A549 (cell line): ENCODE results near the gene ADH5.

ENCODE experiments used
- HDAC2 ChIP-seq: fragments of 200-600 bp; sonication (generic); IDR thresholded peaks from 2 replicates; pipeline ENCODE4 v1.6.1; 2016
- RARB ChIP-seq: fragments of 250-450 bp; sonication (Bioruptor Pico); IDR thresholded peaks from 2 replicates; pipeline ENCODE4 v1.8.0; 2021; ENCODE audit warnings: mild to moderate bottlenecking, moderate library complexity
- TF ChIP-seq, protein P1 (sequence below): fragments of >200 bp; sonication (Bioruptor Twin); formaldehyde crosslinking; IDR thresholded peaks from 3 replicates; pipeline ENCODE4 v1.5.1; 2016
- TF ChIP-seq, protein P2 (sequence below): IDR thresholded peaks from 2 replicates; pipeline ENCODE4 v1.6.1; 2012; ENCODE audit warnings: low read depth, borderline replicate concordance
- TF ChIP-seq, protein P3 (sequence below): IDR thresholded peaks from 2 replicates; pipeline ENCODE4 v1.6.1; 2012

DNA sequence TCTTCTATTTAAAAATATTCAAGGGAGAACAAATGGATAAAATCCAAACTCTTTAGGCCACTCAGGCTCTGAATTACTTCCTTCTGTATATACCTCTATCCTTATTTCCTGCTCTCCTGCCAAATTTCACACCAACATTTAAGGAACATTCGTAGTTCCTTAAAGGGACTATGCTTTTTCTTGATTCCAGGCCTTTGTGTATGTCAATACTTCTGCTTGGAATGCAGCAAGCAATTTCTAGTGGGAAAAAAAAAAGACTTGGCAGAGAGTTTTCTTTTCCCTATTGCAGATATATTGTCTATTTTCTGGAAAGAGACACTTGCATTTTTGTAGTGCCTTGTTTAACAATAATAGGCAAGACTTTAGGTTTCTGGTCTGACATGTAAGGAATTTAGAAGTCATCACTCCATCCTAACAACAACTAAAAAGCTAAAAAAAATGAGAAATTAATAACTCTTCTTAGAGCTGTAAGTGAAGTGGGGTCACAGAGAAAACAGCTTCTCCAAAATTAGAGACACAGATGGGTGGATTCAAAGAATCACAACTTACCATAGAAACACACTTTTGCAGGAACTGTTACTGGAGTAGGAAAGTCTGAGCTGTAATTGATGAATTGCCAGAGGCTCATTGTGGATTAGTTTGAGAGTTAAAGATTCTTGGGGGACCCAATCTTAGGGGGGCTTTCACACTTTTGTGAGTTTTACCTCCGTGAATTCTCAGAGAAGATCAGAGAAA lies 2.1 kb upstream of the ADH5 start:
- TF ChIP-seq HDAC2 (no peak), RARB (no peak)
- TF ChIP-seq, protein P1, sequence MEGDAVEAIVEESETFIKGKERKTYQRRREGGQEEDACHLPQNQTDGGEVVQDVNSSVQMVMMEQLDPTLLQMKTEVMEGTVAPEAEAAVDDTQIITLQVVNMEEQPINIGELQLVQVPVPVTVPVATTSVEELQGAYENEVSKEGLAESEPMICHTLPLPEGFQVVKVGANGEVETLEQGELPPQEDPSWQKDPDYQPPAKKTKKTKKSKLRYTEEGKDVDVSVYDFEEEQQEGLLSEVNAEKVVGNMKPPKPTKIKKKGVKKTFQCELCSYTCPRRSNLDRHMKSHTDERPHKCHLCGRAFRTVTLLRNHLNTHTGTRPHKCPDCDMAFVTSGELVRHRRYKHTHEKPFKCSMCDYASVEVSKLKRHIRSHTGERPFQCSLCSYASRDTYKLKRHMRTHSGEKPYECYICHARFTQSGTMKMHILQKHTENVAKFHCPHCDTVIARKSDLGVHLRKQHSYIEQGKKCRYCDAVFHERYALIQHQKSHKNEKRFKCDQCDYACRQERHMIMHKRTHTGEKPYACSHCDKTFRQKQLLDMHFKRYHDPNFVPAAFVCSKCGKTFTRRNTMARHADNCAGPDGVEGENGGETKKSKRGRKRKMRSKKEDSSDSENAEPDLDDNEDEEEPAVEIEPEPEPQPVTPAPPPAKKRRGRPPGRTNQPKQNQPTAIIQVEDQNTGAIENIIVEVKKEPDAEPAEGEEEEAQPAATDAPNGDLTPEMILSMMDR, result no peak
- TF ChIP-seq, protein P2, sequence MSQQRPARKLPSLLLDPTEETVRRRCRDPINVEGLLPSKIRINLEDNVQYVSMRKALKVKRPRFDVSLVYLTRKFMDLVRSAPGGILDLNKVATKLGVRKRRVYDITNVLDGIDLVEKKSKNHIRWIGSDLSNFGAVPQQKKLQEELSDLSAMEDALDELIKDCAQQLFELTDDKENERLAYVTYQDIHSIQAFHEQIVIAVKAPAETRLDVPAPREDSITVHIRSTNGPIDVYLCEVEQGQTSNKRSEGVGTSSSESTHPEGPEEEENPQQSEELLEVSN, result no peak
- TF ChIP-seq, protein P3, sequence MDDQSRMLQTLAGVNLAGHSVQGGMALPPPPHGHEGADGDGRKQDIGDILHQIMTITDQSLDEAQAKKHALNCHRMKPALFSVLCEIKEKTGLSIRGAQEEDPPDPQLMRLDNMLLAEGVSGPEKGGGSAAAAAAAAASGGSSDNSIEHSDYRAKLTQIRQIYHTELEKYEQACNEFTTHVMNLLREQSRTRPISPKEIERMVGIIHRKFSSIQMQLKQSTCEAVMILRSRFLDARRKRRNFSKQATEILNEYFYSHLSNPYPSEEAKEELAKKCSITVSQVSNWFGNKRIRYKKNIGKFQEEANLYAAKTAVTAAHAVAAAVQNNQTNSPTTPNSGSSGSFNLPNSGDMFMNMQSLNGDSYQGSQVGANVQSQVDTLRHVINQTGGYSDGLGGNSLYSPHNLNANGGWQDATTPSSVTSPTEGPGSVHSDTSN, result no peak
